Aorta (tissue), 5 donors: ENCODE data around the gene PIGO. TPM values are rescaled to one million over a fixed set of nuclear protein-coding genes. Genes with fewer than 3 reads are reported as not detected.

Experiments used
- ATAC-seq: fragments of 200-7000 bp; cut with Tn5 transposase; one replicate; pipeline ENCODE4 v1.9.1; 2022; ENCODE audit warnings: moderate library complexity; ENCODE audit not compliant: low FRiP score
- DNase-seq, 2 donors: peaks; one replicate each; pipeline ENCODE4 v3.0.0-alpha.2; 2020
- H3K27ac ChIP-seq, 2 donors: one replicate each; pipeline ENCODE4 v1.5.1; 2013; ENCODE audit warnings: low read length in 2 of 2, mild to moderate bottlenecking in 2 of 2, moderate library complexity in 2 of 2, control low read depth in 1 of 2, inconsistent platforms in 1 of 2, low read depth in 1 of 2
- H3K27me3 ChIP-seq, 2 donors: one replicate each; pipeline ENCODE4 v1.6.1; 2013; ENCODE audit warnings: control low read depth in 1 of 2, low read length in 1 of 2, mild to moderate bottlenecking in 1 of 2, moderate library complexity in 1 of 2; ENCODE audit not compliant: insufficient read depth in 2 of 2, control insufficient read depth in 1 of 2
- H3K36me3 ChIP-seq, 2 donors: one replicate each; pipeline ENCODE4 v1.6.1; 2013; ENCODE audit warnings: control low read depth in 1 of 2, low read length in 1 of 2, mild to moderate bottlenecking in 1 of 2; ENCODE audit not compliant: insufficient read depth in 2 of 2, control insufficient read depth in 1 of 2
- H3K4me1 ChIP-seq, 2 donors: one replicate each; pipeline ENCODE4 v1.6.1; 2013; ENCODE audit warnings: low read length in 2 of 2, control low read depth in 1 of 2, mild to moderate bottlenecking in 1 of 2, moderate library complexity in 1 of 2; ENCODE audit not compliant: insufficient read depth in 2 of 2, control insufficient read depth in 1 of 2
- H3K4me3 ChIP-seq, 2 donors: one replicate each; pipeline ENCODE4 v1.5.1; 2013; ENCODE audit warnings: low read length in 2 of 2, control low read depth in 1 of 2, mild to moderate bottlenecking in 1 of 2
- H3K9me3 ChIP-seq: one replicate; pipeline ENCODE4 v1.6.1; 2013; ENCODE audit warnings: mild to moderate bottlenecking, low read length; ENCODE audit not compliant: control insufficient read depth
- WGBS, 2 donors: extraction: QIAGEN DNeasy Blood & Tissue Kit; methylation state at CpG; one replicate each; pipeline ENCODE4 v1.1.7; 2013; 5-methylcytosine and 5-hydroxymethylcytosine counted together
- intact Hi-C, 2 donors: fragments of 100-400 bp; cut with DNase I; formaldehyde crosslinking; loops; one replicate each; pipeline versions ENCODE4 v1.14.2 to v1.15.0; 2022
- polyA plus RNA-seq, 2 donors: library from polyadenylated mRNA; stranded (reverse); fragments of 200-250 nt; gene quantifications; one replicate each; pipeline ENCODE4 v1.2.3, GENCODE V29; 2013
- total RNA-seq, 2 donors: library from RNA; stranded (reverse); fragmentation: NEBNext Ultra II Directional; extraction: Animal tissue kit (Norgen Biotek cat#: 25700); gene quantifications; one replicate each; pipeline ENCODE4 v1.2.1, GENCODE V29; 2021
- donor health status: healthy with polysubstance abuse.
- donor health status: Bipolar disorder and iron deficiency.
- donor health status: DM: no; HTN: no; CAD: no.
- donor health status: DM: no; HTN: no; CAD: no.
- donor health status: DM: yes; HTN: yes; CAD: no.

The PIGO gene
- total and polyA plus RNA-seq, 4 donors, result 8.8 to 22.5 (median 14.4) TPM

GRCh38 chr9:35070823-35071813, 25.3 kb downstream of the PIGO start:
- no peak for DNase-seq
- H3K27ac ChIP-seq, result peak overlapping the region; percentile 93 to 98
- peaks cover 0 to 4% of the 10 kb centered on the region in 2 donors for H3K4me1 ChIP-seq
- peaks cover 0 to 9% of the 10 kb centered on the region in 2 donors for H3K36me3 ChIP-seq
- no peak for ATAC-seq
- intact Hi-C loops, result loop anchor here (5.0 to 10.0 kb wide), 3 partner anchors 74 to 406 kb away; partner anchors contain the start of gene CCL27 (in 1 of the 2)
- no peaks in the 10 kb centered on the region for H3K9me3 ChIP-seq
- H3K27me3 ChIP-seq, result no peaks in the 10 kb centered on the region
- H3K4me3 ChIP-seq, result peak overlapping the region; percentile 61 to 93
- 0 to 1% methylated on average over 20 of the region's 20 CpGs for WGBS, 2 donors

DNA sequence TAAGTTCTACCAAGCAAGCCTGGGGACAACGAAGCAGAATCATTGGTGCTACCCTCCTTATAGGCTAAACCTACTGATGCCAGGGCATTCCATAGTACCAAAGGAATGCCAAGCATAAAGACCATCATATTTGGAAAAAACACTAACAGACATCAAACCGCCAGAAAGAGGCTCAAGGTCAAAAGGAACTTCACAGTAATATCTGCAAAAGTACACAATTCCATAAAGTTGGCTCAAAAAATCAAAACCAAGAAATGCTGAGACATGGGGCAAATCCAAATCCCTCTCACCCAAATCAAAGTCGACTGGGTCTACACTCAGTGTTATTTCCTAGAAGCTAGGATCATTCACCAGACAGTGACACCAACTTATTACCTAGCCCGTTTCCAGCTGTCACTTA, 27.4 kb downstream of the PIGO start:
- intact Hi-C loops, result no loop called here

GRCh38 chr9:35067056-35067455, 29.3 kb downstream of the PIGO start:
- DNase-seq, result no peak
- Histone ChIP-seq H3K27me3 (no peaks in the 10 kb centered on the region), H3K4me1 (peaks cover 0 to 4% of the 10 kb centered on the region in 2 donors), H3K9me3 (no peaks in the 10 kb centered on the region), H3K27ac (no peak overlapping the region), H3K36me3 (peaks cover 24 to 33% of the 10 kb centered on the region in 2 donors), H3K4me3 (no peak overlapping the region)
- 86 to 87% methylated on average over 1 of the region's 1 CpG for WGBS, 2 donors
- ATAC-seq, result no peak
- intact Hi-C loops, result no loop called here

More for the DNA sequence above, 27.4 kb downstream of the PIGO start:
- no peak overlapping the region for H3K4me3 ChIP-seq
- no peak for ATAC-seq
- H3K27me3 ChIP-seq, result no peaks in the 10 kb centered on the region
- WGBS, 2 donors, result 60 to 69% methylated on average over 4 of the region's 4 CpGs
- peaks cover 0 to 4% of the 10 kb centered on the region in 2 donors for H3K4me1 ChIP-seq
- DNase-seq, result no peak
- H3K27ac ChIP-seq, result no peak overlapping the region
- H3K9me3 ChIP-seq, result no peaks in the 10 kb centered on the region
- peaks cover 12 to 18% of the 10 kb centered on the region in 2 donors for H3K36me3 ChIP-seq

DNA sequence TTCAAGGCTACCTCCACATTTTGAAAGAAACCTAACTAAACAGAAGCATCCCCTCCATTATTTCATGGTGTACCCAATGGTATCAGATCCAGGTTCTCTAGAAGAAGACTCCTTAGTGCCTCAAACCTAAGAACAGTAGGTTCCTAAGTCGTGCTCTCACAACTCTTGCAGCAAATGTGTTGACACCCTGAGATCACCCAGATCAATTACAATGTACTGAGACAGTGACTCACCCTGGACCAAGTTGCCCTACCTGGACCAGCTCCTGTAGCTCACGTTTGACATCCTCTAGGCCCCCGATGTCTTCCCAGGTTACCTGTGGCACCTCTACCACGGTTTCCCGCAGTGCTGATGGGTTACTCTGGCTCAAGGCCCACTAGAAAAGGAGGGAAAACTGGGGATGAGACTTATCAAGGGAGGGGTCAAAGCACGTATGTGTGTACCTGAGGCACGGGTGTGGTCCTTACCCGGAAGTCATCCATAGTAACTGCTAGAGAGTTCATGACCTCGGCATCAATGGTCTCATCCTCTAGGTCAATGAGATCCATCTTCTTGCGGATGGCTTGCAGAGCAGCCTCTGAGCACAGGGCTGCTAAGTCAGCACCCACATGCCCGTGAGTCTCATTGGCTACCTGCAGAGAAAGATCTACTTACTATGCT, 35.7 kb downstream of the PIGO start:
- H3K36me3 ChIP-seq, result peaks cover 39 to 57% of the 10 kb centered on the region in 2 donors
- WGBS, 2 donors, result 89 to 92% methylated on average over 11 of the region's 11 CpGs
- no peaks in the 10 kb centered on the region for H3K27me3 ChIP-seq
- no peaks in the 10 kb centered on the region for H3K9me3 ChIP-seq
- DNase-seq (no peak), ATAC-seq (no peak)
- H3K27ac ChIP-seq, result no peak overlapping the region
- intact Hi-C loops, result no loop called here
- no peak overlapping the region for H3K4me3 ChIP-seq
- no peaks in the 10 kb centered on the region for H3K4me1 ChIP-seq

DNA sequence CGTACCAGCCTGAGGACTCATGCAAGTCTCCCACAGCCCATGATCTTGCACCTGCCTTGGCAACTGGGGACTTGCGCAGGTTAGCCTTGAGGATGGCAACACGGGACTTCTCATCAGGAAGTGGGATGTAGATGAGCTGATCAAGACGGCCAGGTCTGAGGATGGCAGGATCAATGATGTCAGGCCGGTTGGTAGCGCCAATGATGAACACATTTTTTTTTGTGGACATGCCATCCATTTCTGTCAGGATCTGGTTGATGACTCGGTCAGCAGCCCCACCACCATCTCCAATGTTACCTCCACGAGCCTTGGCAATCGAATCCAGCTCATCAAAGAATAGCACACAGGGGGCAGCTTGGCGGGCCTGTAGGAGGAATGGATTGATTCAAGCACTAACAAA, 37.0 kb downstream of the PIGO start:
- H3K27ac ChIP-seq, result no peak overlapping the region
- no peaks in the 10 kb centered on the region for H3K27me3 ChIP-seq
- intact Hi-C loops, result no loop called here
- DNase-seq (no peak), ATAC-seq (no peak)
- peaks cover 31 to 49% of the 10 kb centered on the region in 2 donors for H3K36me3 ChIP-seq
- H3K9me3 ChIP-seq, result no peaks in the 10 kb centered on the region
- 91 to 93% methylated on average over 10 of the region's 10 CpGs for WGBS, 2 donors
- H3K4me3 ChIP-seq, result no peak overlapping the region
- no peaks in the 10 kb centered on the region for H3K4me1 ChIP-seq

DNA sequence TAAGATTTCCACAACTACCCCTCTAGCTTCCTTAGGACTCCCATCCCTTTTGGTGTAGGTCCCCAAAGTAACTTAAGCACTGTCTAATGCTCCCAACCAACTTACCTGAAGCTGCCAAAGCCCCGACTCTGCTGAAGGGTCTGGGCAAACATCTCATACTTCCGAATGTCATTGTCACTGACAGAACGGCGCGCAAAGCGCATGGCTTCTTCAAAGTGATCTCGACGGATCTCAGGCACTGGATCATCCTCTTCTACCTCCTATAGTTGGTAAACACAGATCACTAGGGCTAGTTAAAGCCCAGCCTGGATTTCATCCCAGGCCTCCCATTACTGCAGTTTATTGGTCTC, 39.1 kb downstream of the PIGO start:
- WGBS, 2 donors, result 97% methylated on average over 8 of the region's 8 CpGs
- Histone ChIP-seq H3K9me3 (no peaks in the 10 kb centered on the region), H3K36me3 (peaks cover 16 to 34% of the 10 kb centered on the region in 2 donors), H3K27me3 (no peaks in the 10 kb centered on the region), H3K27ac (no peak overlapping the region), H3K4me1 (no peaks in the 10 kb centered on the region), H3K4me3 (no peak overlapping the region)
- no peak for ATAC-seq
- intact Hi-C loops, result no loop called here
- DNase-seq, result no peak

GRCh38 chr9:35056571-35057270, 39.7 kb downstream of the PIGO start:
- H3K27me3 ChIP-seq, result no peaks in the 10 kb centered on the region
- no peak overlapping the region for H3K4me3 ChIP-seq
- 91% methylated on average over 9 of the region's 9 CpGs for WGBS, 2 donors
- peaks cover 15 to 31% of the 10 kb centered on the region in 2 donors for H3K36me3 ChIP-seq
- no peak overlapping the region for H3K27ac ChIP-seq
- no peaks in the 10 kb centered on the region for H3K4me1 ChIP-seq
- intact Hi-C loops, result no loop called here
- DNase-seq, result no peak
- peak; percentile 26 for ATAC-seq
- H3K9me3 ChIP-seq, result no peaks in the 10 kb centered on the region

- Histone ChIP-seq H3K9me3 (no peaks in the 10 kb centered on the region), H3K4me3 (no peak overlapping the region), H3K27me3 (no peaks in the 10 kb centered on the region), H3K4me1 (no peaks in the 10 kb centered on the region), H3K36me3 (peaks cover 5 to 16% of the 10 kb centered on the region in 2 donors), H3K27ac (no peak overlapping the region)
- WGBS, 2 donors, result 94% methylated on average over 14 of the region's 14 CpGs
- no peak for ATAC-seq
- DNase-seq, result no peak
- intact Hi-C loops, result loop anchor here in 1 of 2 donors (5.0 kb wide), 1 partner anchor 158 kb away; a partner anchor contains a TSS
These were observed 41.3 kb downstream of the PIGO start for GRCh38 chr9:35054871-35055644.
